ENCODE measurements around the gene SAT2.
A peak's percentile ranks its signal among the peaks of the same experiment; 100 is the strongest.

SAT2 gene

DNA sequence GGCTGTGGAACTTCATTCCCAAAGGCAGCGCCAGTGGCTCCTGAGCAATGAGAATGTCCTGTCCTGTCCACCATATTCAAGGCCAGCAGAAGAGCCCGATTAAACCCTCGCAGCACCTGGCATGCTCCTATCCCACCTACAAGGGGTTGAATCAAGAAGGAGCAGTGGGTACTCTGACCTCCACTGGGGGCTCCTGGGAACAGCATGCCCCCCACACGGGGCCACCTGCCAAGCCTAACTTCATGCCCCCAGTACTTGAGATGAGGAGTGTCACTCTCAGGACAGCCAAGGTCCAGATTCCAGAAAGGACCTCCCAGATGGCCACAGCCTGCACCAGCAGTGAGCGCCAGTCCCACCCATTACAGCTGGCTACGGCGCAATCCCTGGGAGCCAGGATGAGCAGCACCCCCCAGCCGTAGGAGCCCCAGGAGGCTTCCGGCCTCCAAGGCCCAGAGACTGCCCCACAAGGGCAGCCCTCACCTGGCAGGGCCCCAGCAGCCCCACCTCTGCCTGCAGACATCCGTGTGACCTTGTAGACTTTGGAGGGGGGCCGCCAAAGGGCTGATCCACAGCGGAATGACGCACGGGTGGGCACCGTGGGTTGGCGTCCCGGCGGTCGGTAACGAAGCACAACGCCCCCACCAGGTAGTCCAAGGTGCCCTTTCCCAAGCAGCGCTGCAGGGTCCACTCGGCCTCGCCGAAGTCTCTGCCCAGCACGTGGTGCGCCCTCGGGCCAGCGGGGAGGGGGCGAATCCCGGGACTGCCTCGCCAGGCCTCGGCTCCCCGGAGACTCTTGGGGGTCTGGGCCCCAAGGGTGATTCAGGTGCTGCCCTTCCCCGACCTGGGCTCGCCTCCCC, 45.0 kb downstream of the SAT2 start (continued):
- TF ChIP-seq, protein P1, sequence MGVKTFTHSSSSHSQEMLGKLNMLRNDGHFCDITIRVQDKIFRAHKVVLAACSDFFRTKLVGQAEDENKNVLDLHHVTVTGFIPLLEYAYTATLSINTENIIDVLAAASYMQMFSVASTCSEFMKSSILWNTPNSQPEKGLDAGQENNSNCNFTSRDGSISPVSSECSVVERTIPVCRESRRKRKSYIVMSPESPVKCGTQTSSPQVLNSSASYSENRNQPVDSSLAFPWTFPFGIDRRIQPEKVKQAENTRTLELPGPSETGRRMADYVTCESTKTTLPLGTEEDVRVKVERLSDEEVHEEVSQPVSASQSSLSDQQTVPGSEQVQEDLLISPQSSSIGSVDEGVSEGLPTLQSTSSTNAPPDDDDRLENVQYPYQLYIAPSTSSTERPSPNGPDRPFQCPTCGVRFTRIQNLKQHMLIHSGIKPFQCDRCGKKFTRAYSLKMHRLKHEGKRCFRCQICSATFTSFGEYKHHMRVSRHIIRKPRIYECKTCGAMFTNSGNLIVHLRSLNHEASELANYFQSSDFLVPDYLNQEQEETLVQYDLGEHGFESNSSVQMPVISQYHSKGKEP (tag by site-specific recombination; IDR thresholded peaks at IDR 0.05): no peak
- no peak for TF ChIP-seq ZEB2 (tag by site-specific recombination; IDR thresholded peaks at IDR 0.05)
- TF ChIP-seq GLIS1 (tag by site-specific recombination; IDR thresholded peaks at IDR 0.05): peak; percentile 98
- TF ChIP-seq ZNF146 (tag by site-specific recombination; IDR thresholded peaks at IDR 0.05): peak; percentile 8; the same call in 1 of the 2 replicates

DNA sequence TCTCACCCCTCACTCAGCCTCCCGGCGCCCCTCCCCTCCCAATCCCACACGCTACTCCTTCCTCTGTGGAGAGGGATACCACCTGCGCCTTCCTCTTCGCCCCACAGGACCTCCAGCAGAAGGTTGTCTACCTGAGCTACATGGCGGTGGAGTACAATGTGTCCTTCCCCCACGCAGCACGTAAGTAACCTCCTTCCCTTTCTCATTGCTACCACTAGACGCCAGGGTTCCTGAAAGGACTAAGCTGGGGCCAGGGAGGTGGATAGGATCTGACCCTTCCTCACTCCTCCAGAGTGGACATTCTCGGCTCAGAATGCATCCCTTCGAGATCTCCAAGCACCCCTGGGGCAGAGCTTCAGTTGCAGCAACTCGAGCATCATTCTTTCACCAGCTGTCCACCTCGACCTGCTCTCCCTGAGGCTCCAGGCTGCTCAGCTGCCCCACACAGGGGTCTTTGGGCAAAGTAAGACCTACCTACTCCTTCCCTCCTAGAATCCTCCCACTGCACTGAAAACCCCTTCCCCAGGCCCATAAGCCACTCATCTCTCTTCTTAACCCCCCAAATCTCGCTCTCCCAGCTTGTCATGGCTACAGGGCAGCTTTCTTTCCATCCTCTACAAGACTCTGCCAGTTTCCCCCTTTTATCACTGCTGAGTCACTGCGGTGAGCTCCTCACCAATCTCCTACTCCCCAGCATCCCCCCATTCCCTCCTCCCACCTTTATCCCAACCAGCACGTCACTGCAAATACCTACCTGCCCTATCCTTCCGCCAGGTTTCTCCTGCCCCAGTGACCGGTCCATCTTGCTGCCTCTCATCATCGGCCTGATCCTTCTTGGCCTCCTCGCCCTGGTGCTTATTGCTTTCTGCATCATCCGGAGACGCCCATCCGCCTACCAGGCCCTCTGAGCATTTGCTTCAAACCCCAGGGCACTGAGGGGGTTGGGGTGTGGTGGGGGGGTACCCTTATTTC, 46.7 kb downstream of the SAT2 start:
- Histone ChIP-seq H3K36me3 (ENCODE audit: control insufficient read depth in 2 of 2, insufficient read depth in 1 of 2, low read length in 2 of 2) (peaks cover 21 to 63% of the 10 kb centered on the region in 2 experiments), H3K4me3 (ENCODE audit: low read depth, low read length) (no peak overlapping the region), H3K9me3 (ENCODE audit: control insufficient read depth, insufficient read depth, low read depth, low read length) (no peaks in the 10 kb centered on the region), H3K4me1 (ENCODE audit: control insufficient read depth, insufficient read depth, low read length) (peaks cover 8% of the 10 kb centered on the region; the same call in 1 of the 2 replicates), H3K27ac (ENCODE audit: extremely low read depth, low read depth, low read length) (no peak overlapping the region; the same call in 1 of the 2 replicates)
- CTCF ChIA-PET: interaction anchor here (0.5 to 2.6 kb wide), 6 partner anchors 8 to 195 kb away, joined by 3 to 11 read pairs (median 6); partner anchors contain the start of genes TMEM102, TP53 and WRAP53
- TF ChIP-seq YY1 (tag by site-specific recombination; IDR thresholded peaks at IDR 0.05) (no peak), ZNF302 (tag by site-specific recombination; IDR thresholded peaks at IDR 0.05; ENCODE audit: low read depth) (no peak), ZFP41 (tag by site-specific recombination; IDR thresholded peaks at IDR 0.05; ENCODE audit: borderline replicate concordance) (no peak), ZNF2 (tag by site-specific recombination; IDR thresholded peaks at IDR 0.05) (no peak), ZNF366 (tag by site-specific recombination; conservative IDR thresholded peaks at IDR 0.05) (peak; percentile 40), WT1 (tag by site-specific recombination; IDR thresholded peaks at IDR 0.05) (0 out of 2 replicates have a peak, but pooled peaks have one; percentile 18), ZNF350 (tag by site-specific recombination; IDR thresholded peaks at IDR 0.05) (no peak), ZNF48 (tag by site-specific recombination; IDR thresholded peaks at IDR 0.05) (no peak), ZNF830 (tag by site-specific recombination; IDR thresholded peaks at IDR 0.05; ENCODE audit: low read depth) (no peak), ZNF76 (tag by site-specific recombination; IDR thresholded peaks at IDR 0.05; ENCODE audit: borderline replicate concordance, low read depth) (no peak), ZNF529 (tag by site-specific recombination; IDR thresholded peaks at IDR 0.05; ENCODE audit: insufficient replicate concordance) (no peak), EGR2 (tag by site-specific recombination; IDR thresholded peaks at IDR 0.05; ENCODE audit: low read depth) (no peak), ZNF585B (tag by site-specific recombination; IDR thresholded peaks at IDR 0.05) (no peak), ZNF16 (tag by site-specific recombination; IDR thresholded peaks at IDR 0.05; ENCODE audit: low read depth) (no peak)
- TF ChIP-seq, protein P2, sequence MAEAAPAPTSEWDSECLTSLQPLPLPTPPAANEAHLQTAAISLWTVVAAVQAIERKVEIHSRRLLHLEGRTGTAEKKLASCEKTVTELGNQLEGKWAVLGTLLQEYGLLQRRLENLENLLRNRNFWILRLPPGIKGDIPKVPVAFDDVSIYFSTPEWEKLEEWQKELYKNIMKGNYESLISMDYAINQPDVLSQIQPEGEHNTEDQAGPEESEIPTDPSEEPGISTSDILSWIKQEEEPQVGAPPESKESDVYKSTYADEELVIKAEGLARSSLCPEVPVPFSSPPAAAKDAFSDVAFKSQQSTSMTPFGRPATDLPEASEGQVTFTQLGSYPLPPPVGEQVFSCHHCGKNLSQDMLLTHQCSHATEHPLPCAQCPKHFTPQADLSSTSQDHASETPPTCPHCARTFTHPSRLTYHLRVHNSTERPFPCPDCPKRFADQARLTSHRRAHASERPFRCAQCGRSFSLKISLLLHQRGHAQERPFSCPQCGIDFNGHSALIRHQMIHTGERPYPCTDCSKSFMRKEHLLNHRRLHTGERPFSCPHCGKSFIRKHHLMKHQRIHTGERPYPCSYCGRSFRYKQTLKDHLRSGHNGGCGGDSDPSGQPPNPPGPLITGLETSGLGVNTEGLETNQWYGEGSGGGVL (tag by site-specific recombination; IDR thresholded peaks at IDR 0.05): peak; percentile 46; the same call in 1 of the 2 replicates
- TF ChIP-seq, protein P3, sequence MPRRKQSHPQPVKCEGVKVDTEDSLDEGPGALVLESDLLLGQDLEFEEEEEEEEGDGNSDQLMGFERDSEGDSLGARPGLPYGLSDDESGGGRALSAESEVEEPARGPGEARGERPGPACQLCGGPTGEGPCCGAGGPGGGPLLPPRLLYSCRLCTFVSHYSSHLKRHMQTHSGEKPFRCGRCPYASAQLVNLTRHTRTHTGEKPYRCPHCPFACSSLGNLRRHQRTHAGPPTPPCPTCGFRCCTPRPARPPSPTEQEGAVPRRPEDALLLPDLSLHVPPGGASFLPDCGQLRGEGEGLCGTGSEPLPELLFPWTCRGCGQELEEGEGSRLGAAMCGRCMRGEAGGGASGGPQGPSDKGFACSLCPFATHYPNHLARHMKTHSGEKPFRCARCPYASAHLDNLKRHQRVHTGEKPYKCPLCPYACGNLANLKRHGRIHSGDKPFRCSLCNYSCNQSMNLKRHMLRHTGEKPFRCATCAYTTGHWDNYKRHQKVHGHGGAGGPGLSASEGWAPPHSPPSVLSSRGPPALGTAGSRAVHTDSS (tag by site-specific recombination; IDR thresholded peaks at IDR 0.05): no peak
- POLR2A ChIA-PET: interaction anchor here (0.6 to 3.7 kb wide), 6 partner anchors 9 to 135 kb away, joined by 3 to 50 read pairs (median 8); partner anchors contain the start of genes ATP1B2, FXR2, SOX15 and TP53
